ENCODE measurements around the gene ANK2. TPM values are rescaled to one million over a fixed set of nuclear protein-coding genes. Genes with fewer than 3 reads are reported as not detected.
"Not testable (repeated sequence)": the region's sequence is repeated elsewhere in the genome, so short reads cannot be mapped to it uniquely, and the experiment has no call there.

Gene ANK2
- polyA plus RNA-seq, 1 donor (not counting 4 experiments of a cell fraction or from before 2014, with no cell fraction given): 0.22 TPM

DNA sequence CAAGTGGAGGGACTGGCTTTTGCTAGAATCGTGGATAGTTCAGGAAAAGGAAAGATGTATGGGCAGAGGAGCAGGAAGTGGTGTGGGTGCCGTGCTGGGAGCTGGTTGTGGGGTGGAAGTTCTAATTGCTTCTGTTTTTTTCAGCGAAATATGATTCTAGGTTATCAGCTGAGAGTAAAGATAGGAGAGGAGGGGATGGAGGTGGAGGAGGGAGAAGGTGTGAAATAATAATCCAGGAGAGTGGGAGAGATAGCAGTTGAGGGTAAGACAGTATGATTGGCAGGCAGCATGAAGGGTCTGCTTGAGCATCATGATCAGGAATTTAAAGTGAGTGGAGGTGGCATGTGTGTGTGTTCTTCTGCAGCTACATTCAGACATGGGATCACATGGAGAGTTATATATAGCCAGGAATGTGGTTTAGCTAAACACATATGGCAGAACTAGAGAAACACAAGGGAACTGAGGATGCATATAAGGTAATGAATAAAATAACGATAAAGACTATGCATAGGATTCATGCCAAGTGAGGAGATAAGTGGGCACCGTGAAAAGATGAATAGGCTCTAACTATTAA, 133.7 kb downstream of the ANK2 start:
- DNase-seq (ENCODE audit: low read depth, low spot score): no peak
- no peak overlapping the region for H3K4me2 ChIP-seq (ENCODE audit: control insufficient read depth, extremely low read depth, insufficient read depth, low read depth, low read length)
- no peak overlapping the region for H2AFZ ChIP-seq (ENCODE audit: control insufficient read depth, low read length)
- H3K9me1 ChIP-seq (ENCODE audit: control insufficient read depth, extremely low read depth, insufficient read depth, low read length): no peaks in the 10 kb centered on the region
- no peaks in the 10 kb centered on the region for H3K9me3 ChIP-seq (ENCODE audit: control insufficient read depth, low read depth, low read length)
- TF ChIP-seq, protein P1, sequence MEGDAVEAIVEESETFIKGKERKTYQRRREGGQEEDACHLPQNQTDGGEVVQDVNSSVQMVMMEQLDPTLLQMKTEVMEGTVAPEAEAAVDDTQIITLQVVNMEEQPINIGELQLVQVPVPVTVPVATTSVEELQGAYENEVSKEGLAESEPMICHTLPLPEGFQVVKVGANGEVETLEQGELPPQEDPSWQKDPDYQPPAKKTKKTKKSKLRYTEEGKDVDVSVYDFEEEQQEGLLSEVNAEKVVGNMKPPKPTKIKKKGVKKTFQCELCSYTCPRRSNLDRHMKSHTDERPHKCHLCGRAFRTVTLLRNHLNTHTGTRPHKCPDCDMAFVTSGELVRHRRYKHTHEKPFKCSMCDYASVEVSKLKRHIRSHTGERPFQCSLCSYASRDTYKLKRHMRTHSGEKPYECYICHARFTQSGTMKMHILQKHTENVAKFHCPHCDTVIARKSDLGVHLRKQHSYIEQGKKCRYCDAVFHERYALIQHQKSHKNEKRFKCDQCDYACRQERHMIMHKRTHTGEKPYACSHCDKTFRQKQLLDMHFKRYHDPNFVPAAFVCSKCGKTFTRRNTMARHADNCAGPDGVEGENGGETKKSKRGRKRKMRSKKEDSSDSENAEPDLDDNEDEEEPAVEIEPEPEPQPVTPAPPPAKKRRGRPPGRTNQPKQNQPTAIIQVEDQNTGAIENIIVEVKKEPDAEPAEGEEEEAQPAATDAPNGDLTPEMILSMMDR (optimal IDR thresholded peaks at IDR 0.05 in 1 of 3, IDR thresholded peaks at IDR 0.05 in 1 of 3, conservative IDR thresholded peaks at IDR 0.05 in 1 of 3; ENCODE audit: extremely low read depth in 1 of 3, insufficient read depth in 2 of 3, low read length in 3 of 3): no peak
- no peak for TF ChIP-seq EZH2 (IDR thresholded peaks at IDR 0.05; ENCODE audit: low read length)
- H3K4me3 ChIP-seq (ENCODE audit: control insufficient read depth in 2 of 3, extremely low read depth in 1 of 3, insufficient read depth in 2 of 3, low read depth in 1 of 3, low read length in 3 of 3): no peak overlapping the region
- no peak overlapping the region for H3K9ac ChIP-seq (ENCODE audit: control insufficient read depth, extremely low read depth, insufficient read depth, low read length)
- no peak for FAIRE-seq
- H3K79me2 ChIP-seq (ENCODE audit: control insufficient read depth, insufficient read depth, low read length): no peaks in the 10 kb centered on the region
- dilution Hi-C loops (cut with MboI; ENCODE audit: extremely low pct_ligation_motif_present, low sequenced_read_pairs): no loop called here
- no peaks in the 10 kb centered on the region for H4K20me1 ChIP-seq (ENCODE audit: control insufficient read depth, extremely low read depth, insufficient read depth, low read length)
- no peaks in the 10 kb centered on the region for H3K27me3 ChIP-seq (ENCODE audit: control insufficient read depth, extremely low read depth, insufficient read depth, low read length)
- no peaks in the 10 kb centered on the region for H3K4me1 ChIP-seq (ENCODE audit: control insufficient read depth, extremely low read depth, insufficient read depth, low read length)
- no peaks in the 10 kb centered on the region for H3K36me3 ChIP-seq (ENCODE audit: control insufficient read depth in 2 of 2, extremely low read depth in 1 of 2, insufficient read depth in 2 of 2, low read length in 2 of 2)
- no peak overlapping the region for H3K27ac ChIP-seq (ENCODE audit: control insufficient read depth, insufficient read depth, low read length)

DNA sequence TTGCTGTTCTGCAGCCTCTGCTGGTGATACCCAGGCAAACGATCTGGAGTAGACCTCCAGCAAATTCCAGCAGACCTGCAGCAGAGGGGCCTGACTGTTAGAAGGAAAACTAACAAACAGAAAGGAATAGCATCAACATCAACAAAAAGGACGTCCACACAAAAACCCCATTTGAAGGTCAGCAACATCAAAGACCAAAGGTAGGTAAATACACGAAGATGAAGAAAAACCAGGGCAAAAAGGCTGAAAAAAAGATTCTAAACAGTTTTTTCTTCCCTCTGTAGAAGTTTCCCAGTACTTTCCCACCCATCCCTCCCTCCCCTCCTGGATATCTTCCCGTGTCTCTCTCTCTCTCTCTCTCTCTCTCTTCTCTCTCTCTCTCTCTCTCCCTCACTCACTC, 136.8 kb downstream of the ANK2 start:
- H4K20me1 ChIP-seq (ENCODE audit: control insufficient read depth, extremely low read depth, insufficient read depth, low read length); H3K4me2 ChIP-seq (ENCODE audit: control insufficient read depth, extremely low read depth, insufficient read depth, low read depth, low read length); dilution Hi-C loops (cut with MboI; ENCODE audit: extremely low pct_ligation_motif_present, low sequenced_read_pairs); H3K27me3 ChIP-seq (ENCODE audit: control insufficient read depth, extremely low read depth, insufficient read depth, low read length); FAIRE-seq; H3K27ac ChIP-seq (ENCODE audit: control insufficient read depth, insufficient read depth, low read length); H3K4me1 ChIP-seq (ENCODE audit: control insufficient read depth, extremely low read depth, insufficient read depth, low read length); H3K79me2 ChIP-seq (ENCODE audit: control insufficient read depth, insufficient read depth, low read length); H3K4me3 ChIP-seq (ENCODE audit: control insufficient read depth in 2 of 3, extremely low read depth in 1 of 3, insufficient read depth in 2 of 3, low read depth in 1 of 3, low read length in 3 of 3); H2AFZ ChIP-seq (ENCODE audit: control insufficient read depth, low read length); H3K9me1 ChIP-seq (ENCODE audit: control insufficient read depth, extremely low read depth, insufficient read depth, low read length); H3K36me3 ChIP-seq (ENCODE audit: control insufficient read depth in 2 of 2, extremely low read depth in 1 of 2, insufficient read depth in 2 of 2, low read length in 2 of 2); H3K9me3 ChIP-seq (ENCODE audit: control insufficient read depth, low read depth, low read length); H3K9ac ChIP-seq (ENCODE audit: control insufficient read depth, extremely low read depth, insufficient read depth, low read length); DNase-seq (ENCODE audit: low read depth, low spot score): not testable (repeated sequence)

DNA sequence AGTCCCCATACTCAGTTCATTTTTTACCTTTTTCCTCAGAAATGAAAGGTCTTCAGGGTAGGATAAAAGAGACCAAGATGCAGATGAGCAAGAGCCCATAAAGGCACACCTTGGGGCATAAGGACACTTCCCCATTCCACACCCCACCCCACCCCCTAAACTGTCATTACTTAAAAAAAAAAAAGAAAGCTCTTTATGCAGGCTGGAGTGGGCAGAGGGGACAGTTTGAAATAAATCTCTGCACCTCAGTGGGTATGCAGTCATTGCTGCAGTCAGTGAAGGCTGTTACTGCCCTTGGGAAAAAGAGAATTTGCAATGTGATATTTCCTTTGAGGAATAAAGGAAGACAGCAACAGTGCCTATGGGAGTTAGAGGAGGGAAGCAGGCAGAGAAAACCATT, 137.5 kb downstream of the ANK2 start:
- H3K9me1 ChIP-seq (ENCODE audit: control insufficient read depth, extremely low read depth, insufficient read depth, low read length): no peaks in the 10 kb centered on the region

More for the DNA sequence above, 137.5 kb downstream of the ANK2 start:
- no peak overlapping the region for H3K4me3 ChIP-seq (ENCODE audit: control insufficient read depth in 2 of 3, extremely low read depth in 1 of 3, insufficient read depth in 2 of 3, low read depth in 1 of 3, low read length in 3 of 3)
- H3K79me2 ChIP-seq (ENCODE audit: control insufficient read depth, insufficient read depth, low read length): no peaks in the 10 kb centered on the region
- TF ChIP-seq EZH2 (IDR thresholded peaks at IDR 0.05; ENCODE audit: low read length): no peak
- TF ChIP-seq, protein P1 (optimal IDR thresholded peaks at IDR 0.05 in 1 of 3, IDR thresholded peaks at IDR 0.05 in 1 of 3, conservative IDR thresholded peaks at IDR 0.05 in 1 of 3; ENCODE audit: extremely low read depth in 1 of 3, insufficient read depth in 2 of 3, low read length in 3 of 3): no peak
- H2AFZ ChIP-seq (ENCODE audit: control insufficient read depth, low read length): no peak overlapping the region
- no peaks in the 10 kb centered on the region for H3K9me3 ChIP-seq (ENCODE audit: control insufficient read depth, low read depth, low read length)
- H4K20me1 ChIP-seq (ENCODE audit: control insufficient read depth, extremely low read depth, insufficient read depth, low read length): no peaks in the 10 kb centered on the region
- dilution Hi-C loops (cut with MboI; ENCODE audit: extremely low pct_ligation_motif_present, low sequenced_read_pairs): no loop called here
- no peaks in the 10 kb centered on the region for H3K27me3 ChIP-seq (ENCODE audit: control insufficient read depth, extremely low read depth, insufficient read depth, low read length)
- no peak overlapping the region for H3K9ac ChIP-seq (ENCODE audit: control insufficient read depth, extremely low read depth, insufficient read depth, low read length)
- H3K27ac ChIP-seq (ENCODE audit: control insufficient read depth, insufficient read depth, low read length): no peak overlapping the region
- no peaks in the 10 kb centered on the region for H3K4me1 ChIP-seq (ENCODE audit: control insufficient read depth, extremely low read depth, insufficient read depth, low read length)
- no peaks in the 10 kb centered on the region for H3K36me3 ChIP-seq (ENCODE audit: control insufficient read depth in 2 of 2, extremely low read depth in 1 of 2, insufficient read depth in 2 of 2, low read length in 2 of 2)
- no peak overlapping the region for H3K4me2 ChIP-seq (ENCODE audit: control insufficient read depth, extremely low read depth, insufficient read depth, low read depth, low read length)
- FAIRE-seq (no peak), DNase-seq (ENCODE audit: low read depth, low spot score) (no peak)
